K562 (cell line): ENCODE measurements around the gene EMC9. TPM values are rescaled to one million over a fixed set of nuclear protein-coding genes. Genes with fewer than 3 reads are reported as not detected.

Experiments used
- ARID1B ChIP-seq: fragments of 450-650 bp; IDR thresholded peaks from 2 replicates; pipeline ENCODE4 v1.6.1; 2016; ENCODE audit warnings: antibody characterized with exemption, mild to moderate bottlenecking, inconsistent platforms
- ARNT ChIP-seq, 2 experiments: fragments of 450-650 bp; IDR thresholded peaks; 2 replicates each; pipeline ENCODE4 v1.6.1; 2016; ENCODE audit warnings: mild to moderate bottlenecking in 1 of 2
- BRD9 ChIP-seq: fragments of 450-650 bp; IDR thresholded peaks from 2 replicates; pipeline ENCODE4 v1.6.1; 2018; ENCODE audit warnings: low read depth; ENCODE audit not compliant: partially characterized antibody
- CTCF ChIP-seq, 3 experiments: IDR thresholded peaks in 2 of 3; conservative IDR thresholded peaks in 1 of 3; 2 replicates each; pipeline ENCODE4 v1.5.1; 2011 to 2012; ENCODE audit warnings: low read length in 3 of 3, mild to moderate bottlenecking in 3 of 3, control low read depth in 2 of 3, improper control_type of control experiment in 1 of 3, inconsistent platforms in 1 of 3, low read depth in 1 of 3, mixed read lengths in 1 of 3, moderate library complexity in 1 of 3; ENCODE audit not compliant: insufficient read depth in 2 of 3
- MAFF ChIP-seq: IDR thresholded peaks from 2 replicates; pipeline ENCODE4 v1.6.1; 2012; ENCODE audit warnings: low read length, improper control_type of control experiment
- PHF8 ChIP-seq: fragments of 200-600 bp; sonication (generic); IDR thresholded peaks from 2 replicates; pipeline ENCODE4 v1.6.1; 2012; ENCODE audit warnings: mixed run types, mild to moderate bottlenecking, inconsistent platforms, low read length, moderate library complexity, borderline replicate concordance
- POLR2H ChIP-seq: IDR thresholded peaks from 2 replicates; pipeline ENCODE4 v1.6.1; 2016; ENCODE audit warnings: missing genetic modification characterization, low read depth, mild to moderate bottlenecking, control low read depth, missing compliant biosample characterization, moderate library complexity
- RREB1 ChIP-seq: fragments of 250-450 bp; sonication (Bioruptor Pico); IDR thresholded peaks from 2 replicates; pipeline ENCODE4 v1.4.0; 2020
- SMARCC2 ChIP-seq: fragments of 450-650 bp; IDR thresholded peaks from 2 replicates; pipeline ENCODE4 v1.6.1; 2017; ENCODE audit warnings: antibody characterized with exemption, moderate library complexity, mild to moderate bottlenecking, low read depth
- ZBTB7A ChIP-seq: IDR thresholded peaks from 2 replicates; pipeline ENCODE4 v1.6.1; 2011; ENCODE audit warnings: low read depth, mild to moderate bottlenecking, low read length, moderate library complexity, borderline replicate concordance; ENCODE audit not compliant: control insufficient read depth
- ZNF174 ChIP-seq: fragments of 250-450 bp; sonication (Bioruptor Pico); IDR thresholded peaks from 2 replicates; pipeline ENCODE4 v1.4.0; 2020; ENCODE audit warnings: mild to moderate bottlenecking
- ZSCAN32 ChIP-seq: fragments of 450-650 bp; formaldehyde crosslinking; IDR thresholded peaks from 2 replicates; pipeline ENCODE4 v1.4.0; 2020; ENCODE audit warnings: mild to moderate bottlenecking, moderate library complexity
- polyA plus RNA-seq, 8 experiments: library from polyadenylated mRNA; depleted of rRNA in 4 of 8; stranded (reverse) in 5 of 8; unstranded in 3 of 8; fragments of >200 nt; fragmentation: Nextera tagmentation in 2 of 8; fragmentation: Illumina TruSeq in 1 of 8; extraction: Ambion mirVana in 2 of 8; extraction: Trizol in 1 of 8; gene quantifications; 2 replicates each; pipeline versions ENCODE4 v1.2.1 to v1.2.3, GENCODE V29; 2011 to 2014; ENCODE audit warnings: inconsistent platforms in 1 of 8, missing spikeins in 1 of 8
- total RNA-seq, 7 experiments: library from RNA; depleted of rRNA in 6 of 7; stranded (reverse); fragments of >200 nt in 6 of 7; fragmentation: Illumina TruSeq in 2 of 7; extraction: Trizol in 2 of 7; gene quantifications; 2 replicates each; pipeline versions ENCODE4 v1.2.1 to v1.2.3, GENCODE V29; 2011 to 2021; ENCODE audit warnings: low replicate concordance in 1 of 7
- TF ChIP-seq, protein P1 (sequence below): fragments of 200-800 bp; sonication (Bioruptor generic); IDR thresholded peaks from 2 replicates; pipeline ENCODE4 v1.6.1; 2017; ENCODE audit warnings: missing genetic modification characterization, missing compliant biosample characterization
- TF ChIP-seq, protein P2 (sequence below), 2 experiments: IDR thresholded peaks; 2 replicates each; pipeline ENCODE4 v1.6.1; 2011; ENCODE audit warnings: borderline replicate concordance in 1 of 2, control low read depth in 1 of 2, low read depth in 1 of 2, low read length in 1 of 2, mild to moderate bottlenecking in 1 of 2, mixed read lengths in 1 of 2, moderate library complexity in 1 of 2; ENCODE audit not compliant: insufficient read depth in 1 of 2, insufficient read length in 1 of 2, poor library complexity in 1 of 2, severe bottlenecking in 1 of 2; ENCODE audit errors: extremely low read depth in 1 of 2
- TF ChIP-seq, protein P3 (sequence below): fragments of 250-450 bp; sonication (Bioruptor Pico); IDR thresholded peaks from 2 replicates; pipeline ENCODE4 v1.8.0; 2021; ENCODE audit warnings: moderate library complexity, mild to moderate bottlenecking, inconsistent platforms

The EMC9 gene
- total and polyA plus RNA-seq, 9 of the 15 experiments (the other 6 are each of a cell fraction or from before 2014, with no cell fraction given), result 3.1 to 13.2 (median 7.8) TPM

- TF ChIP-seq ZBTB7A, result peak; percentile 43; the same call in 1 of the 2 replicates
- TF ChIP-seq PHF8, result peak; percentile 16; the same call in 1 of the 2 replicates
- TF ChIP-seq BRD9, result peak; percentile 32
- TF ChIP-seq, protein P1, sequence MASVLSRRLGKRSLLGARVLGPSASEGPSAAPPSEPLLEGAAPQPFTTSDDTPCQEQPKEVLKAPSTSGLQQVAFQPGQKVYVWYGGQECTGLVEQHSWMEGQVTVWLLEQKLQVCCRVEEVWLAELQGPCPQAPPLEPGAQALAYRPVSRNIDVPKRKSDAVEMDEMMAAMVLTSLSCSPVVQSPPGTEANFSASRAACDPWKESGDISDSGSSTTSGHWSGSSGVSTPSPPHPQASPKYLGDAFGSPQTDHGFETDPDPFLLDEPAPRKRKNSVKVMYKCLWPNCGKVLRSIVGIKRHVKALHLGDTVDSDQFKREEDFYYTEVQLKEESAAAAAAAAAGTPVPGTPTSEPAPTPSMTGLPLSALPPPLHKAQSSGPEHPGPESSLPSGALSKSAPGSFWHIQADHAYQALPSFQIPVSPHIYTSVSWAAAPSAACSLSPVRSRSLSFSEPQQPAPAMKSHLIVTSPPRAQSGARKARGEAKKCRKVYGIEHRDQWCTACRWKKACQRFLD, result no peak
- 0 out of 2 replicates have a peak, but pooled peaks have one; percentile 13 for TF ChIP-seq POLR2H (tag)
- TF ChIP-seq ARID1B, result 0 out of 2 replicates have a peak, but pooled peaks have one; percentile 17
- TF ChIP-seq, protein P2, sequence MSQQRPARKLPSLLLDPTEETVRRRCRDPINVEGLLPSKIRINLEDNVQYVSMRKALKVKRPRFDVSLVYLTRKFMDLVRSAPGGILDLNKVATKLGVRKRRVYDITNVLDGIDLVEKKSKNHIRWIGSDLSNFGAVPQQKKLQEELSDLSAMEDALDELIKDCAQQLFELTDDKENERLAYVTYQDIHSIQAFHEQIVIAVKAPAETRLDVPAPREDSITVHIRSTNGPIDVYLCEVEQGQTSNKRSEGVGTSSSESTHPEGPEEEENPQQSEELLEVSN (IDR thresholded peaks at IDR 0.05; ENCODE audit: borderline replicate concordance in 1 of 2, extremely low read depth in 1 of 2, insufficient read depth in 1 of 2, insufficient read length in 1 of 2, low read depth in 1 of 2, low read length in 1 of 2, poor library complexity in 1 of 2, severe bottlenecking in 1 of 2), result peak; percentile 56 to 79
- TF ChIP-seq CTCF (IDR thresholded peaks at IDR 0.05 in 2 of 3, conservative IDR thresholded peaks at IDR 0.05 in 1 of 3; ENCODE audit: insufficient read depth in 2 of 3, low read depth in 1 of 3, low read length in 3 of 3), result no peak
- no peak for TF ChIP-seq SMARCC2
- TF ChIP-seq RREB1, result no peak
- no peak for TF ChIP-seq ZSCAN32 (CRISPR knock-in tag)
- TF ChIP-seq, protein P3, sequence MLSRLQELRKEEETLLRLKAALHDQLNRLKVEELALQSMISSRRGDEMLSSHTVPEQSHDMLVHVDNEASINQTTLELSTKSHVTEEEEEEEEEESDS (CRISPR knock-in tag), result no peak
- peak in 1 of 2 experiments; percentile 62; a peak in 1 of 4 replicates for TF ChIP-seq ARNT (IDR thresholded peaks at IDR 0.05)
- TF ChIP-seq ZNF174 (CRISPR knock-in tag), result no peak
- TF ChIP-seq MAFF, result no peak
Observed at GRCh38 chr14:24095271-24096068, 45.9 kb downstream of the EMC9 start (continued).
